Activated gamma-delta T cell treated with Interleukin-2 at 50 U/mL for 16 hours (primary cell): ENCODE data around the gene ETFDH.
"Not testable (repeated sequence)": the region's sequence is repeated elsewhere in the genome, so short reads cannot be mapped to it uniquely, and the experiment has no call there.

ENCODE experiments used
- DNase-seq: peaks from one replicate; pipeline ENCODE4 v3.0.0-alpha.2; 2020

Gene ETFDH

GRCh38 chr4:158681629-158682028 lies 9.5 kb downstream of the ETFDH start:
- no peak for DNase-seq

- DNase-seq = no peak
Observed at GRCh38 chr4:158682066-158682465, 10.0 kb downstream of the ETFDH start.

GRCh38 chr4:158688813-158689212 lies 16.7 kb downstream of the ETFDH start:
- no peak for DNase-seq

- DNase-seq = no peak
Observed at GRCh38 chr4:158704274-158704673, 32.2 kb downstream of the ETFDH start.

GRCh38 chr4:158710814-158711213 lies 38.7 kb downstream of the ETFDH start:
- no peak for DNase-seq

GRCh38 chr4:158712622-158713021 lies 40.5 kb downstream of the ETFDH start:
- DNase-seq = not testable (repeated sequence)

- no peak for DNase-seq
Observed at GRCh38 chr4:158714937-158715336, 42.8 kb downstream of the ETFDH start.

GRCh38 chr4:158715802-158716201 lies 43.7 kb downstream of the ETFDH start:
- DNase-seq = no peak

GRCh38 chr4:158721680-158722079 lies 49.6 kb downstream of the ETFDH start:
- no peak for DNase-seq

GRCh38 chr4:158722291-158722916 lies 50.3 kb downstream of the ETFDH start:
- no peak for DNase-seq

- peak; percentile 74 for DNase-seq
Observed at GRCh38 chr4:158722917-158723793, 51.1 kb downstream of the ETFDH start, which contains the start of gene PPID. Gene PPID, minus strand, starts transcription at chr4:158723396. Its CDS starts 108 bp downstream, at chr4:158723288.

- no peak for DNase-seq
Observed at GRCh38 chr4:158724637-158725036, 52.5 kb downstream of the ETFDH start.

GRCh38 chr4:158726633-158727032 lies 54.5 kb downstream of the ETFDH start:
- no peak for DNase-seq

- no peak for DNase-seq
Observed at GRCh38 chr4:158728236-158728635, 56.1 kb downstream of the ETFDH start.

- peak; percentile 47 for DNase-seq
Observed at GRCh38 chr4:158729716-158730559, 57.8 kb downstream of the ETFDH start.

- no peak for DNase-seq
Observed at GRCh38 chr4:158738866-158739265, 66.8 kb downstream of the ETFDH start.

- DNase-seq = no peak
Observed at GRCh38 chr4:158739600-158739999, 67.5 kb downstream of the ETFDH start.

GRCh38 chr4:158741326-158742021 lies 69.4 kb downstream of the ETFDH start:
- DNase-seq = no peak

GRCh38 chr4:158746537-158746936 lies 74.4 kb downstream of the ETFDH start:
- DNase-seq = not testable (repeated sequence)

GRCh38 chr4:158750379-158750778 lies 78.3 kb downstream of the ETFDH start:
- DNase-seq = no peak

GRCh38 chr4:158754385-158755180 lies 82.5 kb downstream of the ETFDH start:
- no peak for DNase-seq

- not testable (repeated sequence) for DNase-seq
Observed at GRCh38 chr4:158755819-158756218, 83.7 kb downstream of the ETFDH start.
